IPS-11a (cell line): ENCODE data around the gene AMIGO2.
"Not testable (repeated sequence)": the region's sequence is repeated elsewhere in the genome, so short reads cannot be mapped to it uniquely, and the experiment has no call there.

Source experiments
- H3K4me3 ChIP-seq: one replicate; pipeline ENCODE4 v1.5.1; 2013; ENCODE audit warnings: low read depth, low read length, control low read depth

Gene AMIGO2

DNA sequence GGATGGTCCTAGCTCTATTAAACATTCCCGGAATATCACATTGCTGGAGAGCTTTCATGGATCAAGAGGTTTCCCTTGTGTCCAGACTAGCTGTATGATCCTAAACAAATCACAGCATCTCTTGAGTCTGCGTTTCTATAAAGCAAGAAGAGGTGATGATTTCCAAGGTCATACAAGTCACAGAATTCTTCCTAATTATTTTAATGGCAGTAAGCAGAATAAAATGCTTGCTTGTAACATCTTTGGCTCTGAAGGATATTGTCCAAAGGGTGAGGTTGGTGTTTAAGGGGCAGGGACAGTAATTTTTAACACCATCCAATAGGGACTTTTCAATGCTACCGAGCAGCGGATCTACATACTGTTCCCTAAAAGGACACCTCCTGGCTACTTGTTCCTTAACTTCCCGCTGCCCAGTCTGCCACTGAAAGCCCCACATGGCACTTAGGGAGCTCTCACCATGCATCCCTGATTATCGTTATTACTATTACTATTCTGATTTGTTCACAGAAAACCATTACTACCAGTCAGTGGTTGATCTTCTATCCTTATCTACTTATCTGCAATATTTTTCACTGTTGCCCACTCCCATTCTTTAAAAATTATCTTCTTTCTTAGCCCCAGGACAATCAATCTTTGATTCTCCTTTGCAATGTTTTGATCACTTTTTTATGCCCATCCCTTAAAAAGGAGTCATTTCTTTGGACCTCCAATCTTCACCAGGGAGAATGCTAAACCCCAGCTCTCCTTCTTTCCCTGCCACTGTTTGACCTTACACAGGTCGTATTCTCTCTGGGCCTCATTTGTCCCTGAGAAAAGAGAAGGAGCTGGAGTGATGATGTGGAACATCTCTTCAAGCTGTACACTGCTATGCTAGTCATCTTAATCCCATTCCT is 4.3 kb downstream of the AMIGO2 start:
- H3K4me3 ChIP-seq: no peak overlapping the region

GRCh38 chr12:47074757-47075156 is 5.0 kb downstream of the AMIGO2 start:
- no peak overlapping the region for H3K4me3 ChIP-seq

GRCh38 chr12:47073951-47074350 is 5.8 kb downstream of the AMIGO2 start:
- H3K4me3 ChIP-seq: no peak overlapping the region

GRCh38 chr12:47071241-47071852 is 8.4 kb downstream of the AMIGO2 start:
- H3K4me3 ChIP-seq: no peak overlapping the region

DNA sequence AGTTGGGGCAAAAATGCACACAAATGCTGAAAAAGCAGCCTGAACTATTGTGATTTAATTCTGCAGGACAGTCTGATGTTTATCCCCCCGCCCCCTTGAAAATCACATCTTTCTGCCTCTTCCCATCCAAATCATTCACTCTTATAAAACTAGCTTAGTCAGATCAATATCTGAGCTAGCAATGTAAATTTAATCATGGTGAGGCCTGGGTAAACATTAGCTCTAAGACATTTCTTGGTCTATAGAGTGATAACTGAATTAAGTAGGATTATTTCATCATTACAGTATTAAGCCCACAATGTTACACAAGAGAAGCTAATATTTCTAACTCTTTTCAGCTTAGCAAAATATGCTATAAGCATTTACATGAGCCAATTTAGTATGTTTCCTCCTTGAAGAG is 9.4 kb downstream of the AMIGO2 start:
- H3K4me3 ChIP-seq: no peak overlapping the region

DNA sequence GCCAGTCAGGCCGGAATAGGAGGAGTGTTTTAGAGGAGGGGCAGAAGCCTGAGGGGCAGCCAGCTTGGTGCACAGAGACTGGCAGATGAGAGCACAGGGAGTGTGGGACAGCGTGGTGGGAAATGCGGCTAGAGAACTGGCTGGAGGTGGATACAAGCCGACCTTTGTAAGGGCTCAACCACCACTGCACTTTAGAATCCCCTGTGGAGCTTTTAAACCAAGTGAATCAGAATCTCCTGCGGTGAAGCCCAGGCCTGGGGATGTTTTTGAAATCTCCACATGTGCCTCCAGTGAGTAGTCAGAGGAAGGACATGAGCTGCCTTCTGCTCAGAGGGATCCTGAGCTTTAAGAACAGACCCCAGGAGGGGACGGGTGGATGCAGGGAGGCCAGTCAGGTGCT is 11.2 kb downstream of the AMIGO2 start:
- no peak overlapping the region for H3K4me3 ChIP-seq

DNA sequence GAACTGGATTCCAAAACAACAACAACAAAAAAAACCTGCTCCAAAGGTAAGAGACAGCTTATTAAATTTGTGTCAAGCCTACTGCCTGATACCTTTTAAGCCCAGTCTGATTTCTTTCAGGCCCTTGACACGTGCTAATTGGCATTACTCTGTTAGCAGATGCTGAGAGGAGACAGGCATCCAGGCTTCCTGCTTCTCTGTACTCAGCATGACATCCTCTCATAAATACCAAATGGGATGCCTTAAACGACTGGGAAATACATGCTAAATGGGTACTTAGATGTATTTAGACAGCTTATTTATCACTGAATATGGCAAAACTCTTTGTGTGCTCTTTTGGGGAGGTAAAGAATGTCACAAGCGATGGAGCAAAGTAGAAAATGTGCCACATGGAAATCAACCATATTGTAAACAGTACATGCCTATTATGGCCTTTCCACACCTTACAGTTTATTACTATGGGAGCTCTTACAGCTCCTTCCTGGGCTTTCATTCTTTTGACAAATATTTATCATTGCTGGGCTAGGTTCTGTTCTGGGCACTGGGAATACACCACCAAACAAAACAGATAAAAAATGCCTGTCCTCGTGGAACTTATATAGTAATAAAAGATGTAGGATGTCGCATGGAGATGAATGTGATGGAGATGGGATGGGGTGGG is 11.9 kb downstream of the AMIGO2 start:
- no peak overlapping the region for H3K4me3 ChIP-seq

- H3K4me3 ChIP-seq: no peak overlapping the region
Measured at GRCh38 chr12:47067176-47067575, 12.6 kb downstream of the AMIGO2 start.

DNA sequence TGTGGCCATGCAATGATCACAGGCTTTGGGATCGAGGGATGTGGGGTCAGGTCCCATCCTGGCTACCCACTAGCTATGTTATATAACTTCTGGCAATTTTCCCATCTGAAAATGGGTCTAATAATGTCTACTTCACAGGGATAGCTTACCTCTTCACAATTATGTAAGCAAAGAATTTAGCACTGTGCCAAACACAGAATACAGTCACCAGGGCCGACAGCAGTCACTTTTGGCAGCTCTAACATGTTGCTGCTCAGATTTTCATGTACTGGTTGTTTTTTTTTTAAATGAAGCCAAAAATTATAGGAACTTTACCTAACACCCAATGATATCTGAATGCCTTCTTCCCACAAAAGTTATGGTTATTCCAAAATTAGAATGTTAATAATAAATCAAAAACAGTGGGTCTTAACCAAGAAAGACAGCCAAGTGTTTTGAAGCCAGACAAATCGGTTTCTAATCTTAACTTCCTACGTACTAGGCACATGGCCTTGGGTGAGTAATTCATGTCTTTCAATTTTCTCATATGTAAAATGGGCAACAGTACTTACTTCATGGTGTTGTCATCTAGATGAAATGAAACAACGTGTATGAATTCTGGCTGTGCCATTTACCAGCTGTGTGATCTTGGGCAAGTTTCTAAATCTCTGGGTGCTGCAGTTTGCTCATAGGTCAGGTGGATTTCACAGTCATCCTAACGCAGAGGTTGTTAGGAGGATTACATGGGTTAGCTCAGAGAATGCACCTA is 13.3 kb downstream of the AMIGO2 start:
- no peak overlapping the region for H3K4me3 ChIP-seq

DNA sequence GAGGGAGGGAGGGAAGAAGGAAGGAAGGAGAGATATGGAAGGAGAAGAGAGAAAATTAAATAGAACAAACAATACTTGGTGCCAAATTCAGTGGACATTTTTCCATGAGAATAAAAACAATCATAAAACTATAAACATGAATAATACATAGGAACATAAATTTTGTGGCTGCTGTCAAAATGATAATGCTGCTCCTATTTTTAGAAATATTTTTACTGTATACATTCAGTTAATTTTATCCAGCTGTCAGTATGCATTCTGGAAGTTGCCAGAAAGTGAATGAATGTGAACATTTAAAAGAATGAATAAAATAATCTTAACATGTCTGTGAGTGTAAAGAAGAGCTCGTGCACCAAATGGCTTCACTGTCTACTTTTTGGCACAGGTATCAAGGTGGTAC is 14.2 kb downstream of the AMIGO2 start:
- H3K4me3 ChIP-seq: no peak overlapping the region

- H3K4me3 ChIP-seq: not testable (repeated sequence)
Measured at GRCh38 chr12:47058640-47059039, 21.1 kb downstream of the AMIGO2 start.

DNA sequence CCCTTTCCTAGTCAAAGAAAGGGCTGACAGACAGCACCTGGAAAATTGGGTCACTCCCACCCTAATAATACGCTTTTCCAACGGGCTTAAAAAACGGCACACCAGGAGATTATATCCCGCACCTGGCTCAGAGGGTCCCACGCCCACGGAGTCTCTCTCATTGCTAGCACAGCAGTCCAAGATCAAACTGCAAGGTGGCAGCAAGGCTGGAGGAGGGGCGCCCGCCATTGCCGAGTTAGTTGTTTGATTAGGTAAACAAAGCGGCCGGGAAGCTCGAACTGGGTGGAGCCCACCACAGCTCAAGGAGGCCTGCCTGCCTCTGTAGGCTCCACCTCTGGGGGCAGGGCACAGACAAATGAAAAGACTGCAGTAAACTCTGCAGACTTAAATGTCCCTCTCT is 22.8 kb downstream of the AMIGO2 start:
- H3K4me3 ChIP-seq: not testable (repeated sequence)

DNA sequence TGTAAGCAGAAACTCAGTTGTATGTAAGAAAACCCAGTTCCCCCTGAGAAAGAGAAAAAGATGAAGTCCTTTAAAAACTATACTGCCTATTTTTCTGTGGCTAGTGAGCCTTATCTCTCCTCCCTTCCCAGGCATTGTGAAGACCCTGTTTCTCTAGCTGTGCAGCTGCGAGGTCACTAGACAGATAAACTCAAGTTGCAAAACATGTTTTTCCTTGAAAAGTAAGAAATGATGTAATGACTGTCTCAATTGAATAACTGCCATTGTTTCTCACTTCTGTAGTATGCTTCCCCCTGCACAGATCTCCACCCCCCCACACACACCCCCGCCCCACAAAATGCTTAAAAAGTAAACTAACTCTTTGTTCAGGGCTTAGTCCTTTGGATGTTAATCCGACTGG is 23.9 kb downstream of the AMIGO2 start:
- H3K4me3 ChIP-seq: not testable (repeated sequence)

DNA sequence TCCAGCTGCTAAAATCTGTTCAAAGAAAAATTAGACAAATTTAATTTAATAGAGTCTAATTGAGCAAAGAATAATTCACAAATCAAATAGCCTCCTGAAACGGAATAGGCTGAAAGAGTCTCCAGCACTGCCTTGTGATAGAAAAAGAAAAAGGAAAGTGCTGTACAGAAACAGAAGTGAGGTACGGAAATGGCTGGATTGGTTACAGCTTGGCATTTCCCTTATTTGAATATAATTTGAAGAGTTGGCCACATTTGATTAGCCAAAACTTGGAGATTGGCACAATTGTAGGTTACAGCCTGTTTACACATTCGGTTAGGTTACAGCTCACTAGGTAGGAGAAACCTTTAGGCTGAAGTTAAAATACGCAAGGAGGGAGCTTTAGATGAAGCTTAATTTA is 25.1 kb downstream of the AMIGO2 start:
- H3K4me3 ChIP-seq: no peak overlapping the region

- no peak overlapping the region for H3K4me3 ChIP-seq
Measured at GRCh38 chr12:47053961-47054360, 25.8 kb downstream of the AMIGO2 start.

DNA sequence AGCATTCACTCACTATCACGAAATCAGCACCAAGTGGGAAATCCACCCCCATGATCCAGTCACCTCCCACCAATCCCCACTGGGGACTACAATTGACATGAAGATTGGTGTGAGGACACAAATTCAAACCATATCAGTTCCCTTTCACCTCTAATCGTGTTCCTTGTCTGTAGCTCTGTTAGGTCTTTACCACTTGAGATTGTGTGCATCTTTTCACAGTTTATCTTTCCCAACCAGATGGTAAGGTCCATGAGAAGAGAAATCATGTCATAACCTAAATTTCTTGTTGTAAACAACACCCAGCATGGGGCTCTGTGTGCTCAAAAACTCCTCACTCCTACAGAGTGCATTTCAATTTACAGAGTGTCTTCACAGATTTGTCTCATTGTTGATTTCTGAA is 27.5 kb downstream of the AMIGO2 start:
- no peak overlapping the region for H3K4me3 ChIP-seq

DNA sequence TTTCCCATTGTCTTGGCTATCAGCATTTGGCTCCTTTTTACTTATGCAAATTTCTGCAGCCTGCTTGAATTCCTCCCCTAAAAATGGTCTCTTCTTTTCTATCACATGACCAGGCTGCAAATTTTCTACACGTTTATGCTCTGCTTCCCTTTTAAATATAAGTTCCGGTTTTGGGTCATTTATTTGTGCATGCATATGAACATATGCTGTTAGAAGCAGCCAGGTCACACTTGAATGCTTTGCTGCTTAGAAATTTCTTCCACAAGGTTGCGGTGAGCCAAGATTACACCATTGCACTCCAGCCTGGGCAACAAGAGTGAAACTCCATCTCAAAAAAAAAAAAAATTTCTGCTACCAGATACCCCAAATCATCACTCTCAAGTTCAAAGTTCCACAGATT is 28.5 kb downstream of the AMIGO2 start:
- not testable (repeated sequence) for H3K4me3 ChIP-seq

DNA sequence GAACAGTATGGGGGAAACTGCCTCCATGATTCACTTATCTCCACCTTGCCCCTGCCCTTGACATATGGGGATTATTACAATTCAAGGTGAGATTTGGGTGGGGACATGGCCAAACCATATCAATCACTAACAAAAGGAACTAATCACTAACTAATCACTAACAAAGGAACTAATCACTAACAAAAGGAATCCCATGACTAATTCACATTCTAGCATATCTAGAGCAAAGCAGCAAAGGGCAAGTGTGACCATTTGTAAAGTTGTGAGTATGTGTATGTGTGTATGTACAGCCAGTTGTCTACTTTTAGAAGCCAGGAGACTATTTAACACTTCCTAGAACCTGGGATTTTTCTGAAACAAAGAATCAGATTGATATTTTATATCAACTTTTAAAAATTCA is 31.2 kb downstream of the AMIGO2 start:
- no peak overlapping the region for H3K4me3 ChIP-seq

- H3K4me3 ChIP-seq: no peak overlapping the region
Measured at GRCh38 chr12:47041327-47041726, 38.4 kb downstream of the AMIGO2 start.

DNA sequence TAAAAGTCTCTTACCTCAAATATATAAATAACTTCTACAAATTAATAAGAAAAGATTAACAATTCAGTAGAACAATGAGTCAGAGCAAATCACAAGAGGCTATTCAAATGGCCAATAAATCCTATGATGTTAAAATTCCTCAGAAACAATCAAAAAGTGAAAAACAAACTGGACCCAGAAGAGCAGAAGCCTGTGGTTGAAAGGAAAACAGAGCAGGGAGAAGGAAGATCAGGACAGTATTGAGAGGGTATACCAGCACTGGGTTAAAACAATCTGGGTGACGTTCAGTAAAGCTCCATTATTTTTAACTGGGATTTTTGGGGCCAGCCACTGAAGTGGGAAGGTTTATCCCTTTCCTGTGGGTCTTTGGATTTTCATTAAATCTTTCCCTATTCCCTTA is 40.0 kb downstream of the AMIGO2 start:
- H3K4me3 ChIP-seq: no peak overlapping the region

- no peak overlapping the region for H3K4me3 ChIP-seq
Measured at GRCh38 chr12:47039079-47039478, 40.7 kb downstream of the AMIGO2 start.
